Liver (tissue), 9 donors: ENCODE measurements around the gene COA8. TPM values are rescaled to one million over a fixed set of nuclear protein-coding genes. Genes with fewer than 3 reads are reported as not detected.

Source experiments
- DNase-seq: peaks from one replicate; pipeline ENCODE4 v3.0.0-alpha.2; 2017; ENCODE audit warnings: low spot score
- H3K27ac ChIP-seq, 2 donors: one replicate each; pipeline ENCODE4 v1.7.0; 2013; ENCODE audit warnings: inconsistent platforms in 2 of 2, low read length in 2 of 2, control low read depth in 1 of 2, low read depth in 1 of 2, mild to moderate bottlenecking in 1 of 2
- H3K27me3 ChIP-seq, 4 donors: one replicate each; pipeline versions ENCODE4 v1.6.1 to v1.7.0; 2013; ENCODE audit warnings: low read length in 3 of 4, inconsistent platforms in 1 of 4, mild to moderate bottlenecking in 1 of 4, moderate library complexity in 1 of 4; ENCODE audit not compliant: control insufficient read depth in 4 of 4, insufficient read depth in 4 of 4
- H3K36me3 ChIP-seq, 4 donors: one replicate each; pipeline versions ENCODE4 v1.6.1 to v1.7.0; 2013; ENCODE audit warnings: low read length in 3 of 4, mild to moderate bottlenecking in 3 of 4, low read depth in 1 of 4, moderate library complexity in 1 of 4; ENCODE audit not compliant: control insufficient read depth in 4 of 4, insufficient read depth in 3 of 4
- H3K4me1 ChIP-seq, 4 donors: one replicate each; pipeline versions ENCODE4 v1.6.1 to v1.7.0; 2013; ENCODE audit warnings: low read length in 3 of 4, mild to moderate bottlenecking in 3 of 4, moderate library complexity in 1 of 4; ENCODE audit not compliant: control insufficient read depth in 4 of 4, insufficient read depth in 4 of 4
- H3K4me3 ChIP-seq, 3 donors: one replicate each; pipeline versions ENCODE4 v1.6.1 to v1.7.0; 2013; ENCODE audit warnings: low read length in 3 of 3, control low read depth in 1 of 3, low read depth in 1 of 3, mild to moderate bottlenecking in 1 of 3
- H3K9ac ChIP-seq, 2 donors: one replicate each; pipeline ENCODE4 v1.7.0; 2013; ENCODE audit warnings: low read length in 2 of 2, mild to moderate bottlenecking in 2 of 2, moderate library complexity in 2 of 2, control low read depth in 1 of 2, low read depth in 1 of 2
- H3K9me3 ChIP-seq, 4 donors: one replicate each; pipeline versions ENCODE4 v1.6.1 to v1.7.0; 2013; ENCODE audit warnings: low read length in 3 of 4; ENCODE audit not compliant: control insufficient read depth in 4 of 4
- ATF3 ChIP-seq: IDR thresholded peaks from 2 replicates; pipeline ENCODE4 v1.6.1; 2016; ENCODE audit warnings: antibody characterized with exemption
- FOXA2 ChIP-seq: IDR thresholded peaks from 2 replicates; pipeline ENCODE4 v1.6.1; 2016; ENCODE audit warnings: antibody characterized with exemption
- GABPA ChIP-seq, 2 donors: IDR thresholded peaks in 1 of 2; conservative IDR thresholded peaks in 1 of 2; 2 replicates each; pipeline ENCODE4 v1.6.1; 2016; ENCODE audit warnings: antibody characterized with exemption in 2 of 2, mild to moderate bottlenecking in 1 of 2, moderate library complexity in 1 of 2
- HNF4G ChIP-seq: IDR thresholded peaks from 2 replicates; pipeline ENCODE4 v1.6.1; 2016; ENCODE audit warnings: antibody characterized with exemption
- MAX ChIP-seq: IDR thresholded peaks from 2 replicates; pipeline ENCODE4 v1.6.1; 2016; ENCODE audit warnings: antibody characterized with exemption
- RAD21 ChIP-seq, 2 donors: IDR thresholded peaks; 2 replicates each; pipeline ENCODE4 v1.6.1; 2016; ENCODE audit warnings: antibody characterized with exemption in 2 of 2, mild to moderate bottlenecking in 2 of 2
- REST ChIP-seq: IDR thresholded peaks from 2 replicates; pipeline ENCODE4 v1.6.1; 2016; ENCODE audit warnings: antibody characterized with exemption, mild to moderate bottlenecking
- RXRA ChIP-seq, 2 donors: IDR thresholded peaks; 2 replicates each; pipeline ENCODE4 v1.6.1; 2017 to 2018; ENCODE audit warnings: antibody characterized with exemption in 2 of 2, mild to moderate bottlenecking in 1 of 2
- SP1 ChIP-seq: IDR thresholded peaks from 2 replicates; pipeline ENCODE4 v1.6.1; 2018; ENCODE audit warnings: antibody characterized with exemption, mild to moderate bottlenecking
- WGBS: extraction: QIAGEN DNeasy Blood & Tissue Kit; methylation state at CpG from one replicate; pipeline ENCODE4 v1.1.7; 2013; 5-methylcytosine and 5-hydroxymethylcytosine counted together
- polyA plus RNA-seq, 2 donors: library from polyadenylated mRNA; stranded (reverse) in 1 of 2; unstranded in 1 of 2; fragments of 200-250 nt in 1 of 2; fragments of >200 nt in 1 of 2; fragmentation: Nextera tagmentation in 1 of 2; extraction: Ambion mirVana in 1 of 2; gene quantifications; one replicate each; pipeline versions ENCODE4 v1.2.1 to v1.2.3, GENCODE V29; 2013 to 2015
- total RNA-seq, 2 donors: library from RNA; depleted of rRNA; stranded (reverse); fragments of >200 nt; gene quantifications; one replicate each; pipeline ENCODE4 v1.2.3, GENCODE V29; 2014
- donor health status: healthy.
- donor health status: healthy.
- donor health status: healthy.
- donor health status: healthy.
- donor health status: healthy.

The COA8 gene
- total and polyA plus RNA-seq, 4 donors = 8.3 to 35.5 (median 17.0) TPM

GRCh38 chr14:103550451-103551337 lies 12.1 kb upstream of the COA8 start (continued):
- TF ChIP-seq REST (no peak), GABPA (IDR thresholded peaks at IDR 0.05 in 1 of 2, conservative IDR thresholded peaks at IDR 0.05 in 1 of 2) (no peak), RXRA (IDR thresholded peaks at IDR 0.05) (no peak), HNF4G (no peak), RAD21 (IDR thresholded peaks at IDR 0.05) (no peak)

- H3K9ac ChIP-seq = no peak overlapping the region
These were observed 11.4 kb upstream of the COA8 start for GRCh38 chr14:103551338-103551762.

GRCh38 chr14:103552011-103552845 lies 10.5 kb upstream of the COA8 start:
- no peaks in the 10 kb centered on the region for H3K27me3 ChIP-seq
- WGBS = 83% methylated on average over 18 of the region's 18 CpGs
- DNase-seq = no peak
- H3K4me3 ChIP-seq = no peak overlapping the region
- H3K9ac ChIP-seq = no peak overlapping the region
- peaks cover 0 to 2% (median 0%) of the 10 kb centered on the region in 4 donors for H3K36me3 ChIP-seq
- no peak overlapping the region for H3K27ac ChIP-seq
- peaks cover 0 to 2% (median 0%) of the 10 kb centered on the region in 4 donors for H3K4me1 ChIP-seq
- H3K9me3 ChIP-seq = no peaks in the 10 kb centered on the region
- no peak for TF ChIP-seq SP1

More at GRCh38 chr14:103551338-103551762, 11.4 kb upstream of the COA8 start:
- H3K4me3 ChIP-seq = no peak overlapping the region
- no peak overlapping the region for H3K27ac ChIP-seq
- no peaks in the 10 kb centered on the region for H3K9me3 ChIP-seq
- H3K36me3 ChIP-seq = peaks cover 0 to 2% (median 0%) of the 10 kb centered on the region in 4 donors
- WGBS = 87% methylated on average over 17 of the region's 17 CpGs
- TF ChIP-seq MAX (no peak), ATF3 (no peak), FOXA2 (no peak), GABPA (IDR thresholded peaks at IDR 0.05 in 1 of 2, conservative IDR thresholded peaks at IDR 0.05 in 1 of 2) (no peak)
- no peak for DNase-seq
- H3K27me3 ChIP-seq = no peaks in the 10 kb centered on the region
- no peaks in the 10 kb centered on the region for H3K4me1 ChIP-seq
